Mesothelial cell of epicardium (in vitro differentiated cells): ENCODE results near the gene C6orf89. TPM values are rescaled to one million over a fixed set of nuclear protein-coding genes. Genes with fewer than 3 reads are reported as not detected.
A peak's percentile ranks its signal among the peaks of the same experiment; 100 is the strongest.

ENCODE experiments used
- DNase-seq, 2 experiments: peaks; one replicate each; pipeline ENCODE4 v3.0.0; 2021; ENCODE audit warnings: low spot score in 2 of 2; ENCODE audit not compliant: unreplicated experiment in 2 of 2
- H3K27ac Mint-ChIP-seq: 2 replicates; pipeline ENCODE4 v1.8.0; 2021; ENCODE audit warnings: mixed read lengths
- H3K27me3 Mint-ChIP-seq: 2 replicates; pipeline ENCODE4 v1.8.0; 2021; ENCODE audit warnings: low read depth, mixed read lengths
- H3K36me3 Mint-ChIP-seq: 2 replicates; pipeline ENCODE4 v1.8.0; 2021; ENCODE audit warnings: mixed read lengths
- H3K4me1 Mint-ChIP-seq: 2 replicates; pipeline ENCODE4 v1.8.0; 2021; ENCODE audit warnings: mixed read lengths
- H3K4me3 Mint-ChIP-seq: 2 replicates; pipeline ENCODE4 v1.8.0; 2021; ENCODE audit warnings: mild to moderate bottlenecking, moderate library complexity, mixed read lengths
- H3K9me3 Mint-ChIP-seq: 2 replicates; pipeline ENCODE4 v1.8.0; 2021; ENCODE audit warnings: mixed read lengths
- total RNA-seq: library from RNA; stranded (reverse); gene quantifications from 3 replicates; pipeline ENCODE4 v1.2.1, GENCODE V29; 2021
- TF ChIP-seq, protein P1 (sequence below): fragments of 200-600 bp; sonication (generic); IDR thresholded peaks from one replicate; pipeline ENCODE4 v1.5.0; 2021; ENCODE audit warnings: antibody characterized with exemption; ENCODE audit not compliant: unreplicated experiment

The C6orf89 gene, protein sequence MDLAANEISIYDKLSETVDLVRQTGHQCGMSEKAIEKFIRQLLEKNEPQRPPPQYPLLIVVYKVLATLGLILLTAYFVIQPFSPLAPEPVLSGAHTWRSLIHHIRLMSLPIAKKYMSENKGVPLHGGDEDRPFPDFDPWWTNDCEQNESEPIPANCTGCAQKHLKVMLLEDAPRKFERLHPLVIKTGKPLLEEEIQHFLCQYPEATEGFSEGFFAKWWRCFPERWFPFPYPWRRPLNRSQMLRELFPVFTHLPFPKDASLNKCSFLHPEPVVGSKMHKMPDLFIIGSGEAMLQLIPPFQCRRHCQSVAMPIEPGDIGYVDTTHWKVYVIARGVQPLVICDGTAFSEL
- 39.1 to 42.0 TPM (median 39.7 TPM) in 3 replicates for total RNA-seq

- peak; percentile 87 to 93 for DNase-seq
- TF ChIP-seq, protein P1, sequence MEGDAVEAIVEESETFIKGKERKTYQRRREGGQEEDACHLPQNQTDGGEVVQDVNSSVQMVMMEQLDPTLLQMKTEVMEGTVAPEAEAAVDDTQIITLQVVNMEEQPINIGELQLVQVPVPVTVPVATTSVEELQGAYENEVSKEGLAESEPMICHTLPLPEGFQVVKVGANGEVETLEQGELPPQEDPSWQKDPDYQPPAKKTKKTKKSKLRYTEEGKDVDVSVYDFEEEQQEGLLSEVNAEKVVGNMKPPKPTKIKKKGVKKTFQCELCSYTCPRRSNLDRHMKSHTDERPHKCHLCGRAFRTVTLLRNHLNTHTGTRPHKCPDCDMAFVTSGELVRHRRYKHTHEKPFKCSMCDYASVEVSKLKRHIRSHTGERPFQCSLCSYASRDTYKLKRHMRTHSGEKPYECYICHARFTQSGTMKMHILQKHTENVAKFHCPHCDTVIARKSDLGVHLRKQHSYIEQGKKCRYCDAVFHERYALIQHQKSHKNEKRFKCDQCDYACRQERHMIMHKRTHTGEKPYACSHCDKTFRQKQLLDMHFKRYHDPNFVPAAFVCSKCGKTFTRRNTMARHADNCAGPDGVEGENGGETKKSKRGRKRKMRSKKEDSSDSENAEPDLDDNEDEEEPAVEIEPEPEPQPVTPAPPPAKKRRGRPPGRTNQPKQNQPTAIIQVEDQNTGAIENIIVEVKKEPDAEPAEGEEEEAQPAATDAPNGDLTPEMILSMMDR: peak; percentile 86
- no peaks in the 10 kb centered on the region for H3K27me3 Mint-ChIP-seq
- peaks cover 19% of the 10 kb centered on the region for H3K4me1 Mint-ChIP-seq
- H3K36me3 Mint-ChIP-seq: no peaks in the 10 kb centered on the region
- peak within 1 kb of the TSS; percentile 95 for H3K27ac Mint-ChIP-seq
- peak within 1 kb of the TSS; percentile 91 for H3K4me3 Mint-ChIP-seq
- no peaks in the 10 kb centered on the region for H3K9me3 Mint-ChIP-seq
Measured at GRCh38 chr6:36885461-36886401, at the start of gene C6orf89. Gene C6orf89, plus strand, starts transcription at chr6:36885952. Its CDS starts 13,493 bp downstream, at chr6:36899445.

DNA sequence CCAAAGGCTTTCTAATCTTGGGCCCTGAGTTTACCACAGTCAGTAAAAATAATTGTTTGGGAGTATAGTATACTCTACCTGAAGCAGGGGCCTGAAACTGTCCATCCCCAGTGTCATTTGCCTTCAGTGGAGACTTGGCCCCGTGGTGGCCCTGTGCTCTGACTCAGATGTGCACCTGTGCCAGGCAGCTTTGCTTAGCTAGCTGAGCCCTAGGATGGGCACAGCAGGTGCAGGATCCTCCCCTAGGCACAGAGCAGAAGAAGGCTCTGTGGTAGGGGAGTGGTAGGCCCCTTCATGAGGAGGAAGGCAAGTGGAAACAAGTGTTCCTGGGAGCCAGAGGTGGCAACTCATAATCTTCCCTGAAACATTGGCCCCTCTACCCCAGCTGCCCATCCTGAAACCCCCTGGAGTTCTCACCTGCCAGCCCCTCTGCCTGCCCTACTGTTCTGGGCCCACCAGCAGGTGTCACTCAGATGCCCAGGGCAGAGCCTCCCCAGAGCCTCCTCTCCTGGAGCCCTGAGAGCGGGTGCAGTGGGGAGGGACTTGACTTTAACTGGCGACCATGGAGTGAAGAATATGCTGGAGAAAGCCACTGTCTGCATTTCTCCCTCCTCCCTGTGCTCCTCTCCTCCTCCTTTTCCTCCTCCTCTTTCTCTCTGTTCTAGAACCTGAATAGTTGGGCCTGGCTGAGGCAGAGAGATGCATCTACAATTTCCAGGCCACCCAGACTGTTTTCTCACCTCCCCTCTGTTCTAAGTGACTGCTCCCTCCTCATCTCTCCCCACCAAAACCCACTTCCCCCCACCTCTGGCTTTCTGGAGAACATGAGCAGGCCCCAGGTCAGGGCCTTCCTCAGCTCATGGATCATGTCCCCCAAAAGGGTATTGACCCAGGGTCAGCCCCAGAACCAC, 49.4 kb upstream of the C6orf89 start:
- Mint-ChIP-seq H3K27ac (no peak overlapping the region), H3K9me3 (no peaks in the 10 kb centered on the region), H3K4me1 (peaks cover 23% of the 10 kb centered on the region), H3K4me3 (no peak overlapping the region), H3K27me3 (peaks cover 58% of the 10 kb centered on the region), H3K36me3 (no peaks in the 10 kb centered on the region)
- TF ChIP-seq, protein P1: no peak
- no peak for DNase-seq

DNA sequence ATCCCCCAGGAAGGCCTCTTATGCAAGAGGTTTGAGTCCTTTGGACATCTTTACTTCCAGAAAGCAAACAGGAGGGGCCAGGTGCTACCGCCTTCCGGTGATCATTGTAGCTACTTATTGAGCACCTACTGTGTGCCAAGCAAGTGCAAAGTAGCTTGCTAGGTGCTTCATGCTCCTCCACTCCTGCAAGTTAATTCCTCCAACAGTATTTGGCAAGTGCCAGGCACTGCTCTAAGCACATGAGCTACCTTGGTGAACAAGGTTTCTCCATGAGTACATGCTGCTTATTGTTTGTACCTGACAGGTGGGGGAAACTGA, 48.8 kb upstream of the C6orf89 start:
- Mint-ChIP-seq H3K4me1 (peaks cover 23% of the 10 kb centered on the region), H3K27ac (no peak overlapping the region), H3K27me3 (peaks cover 58% of the 10 kb centered on the region), H3K9me3 (no peaks in the 10 kb centered on the region), H3K4me3 (no peak overlapping the region), H3K36me3 (no peaks in the 10 kb centered on the region)
- no peak for DNase-seq
- TF ChIP-seq, protein P1: no peak

DNA sequence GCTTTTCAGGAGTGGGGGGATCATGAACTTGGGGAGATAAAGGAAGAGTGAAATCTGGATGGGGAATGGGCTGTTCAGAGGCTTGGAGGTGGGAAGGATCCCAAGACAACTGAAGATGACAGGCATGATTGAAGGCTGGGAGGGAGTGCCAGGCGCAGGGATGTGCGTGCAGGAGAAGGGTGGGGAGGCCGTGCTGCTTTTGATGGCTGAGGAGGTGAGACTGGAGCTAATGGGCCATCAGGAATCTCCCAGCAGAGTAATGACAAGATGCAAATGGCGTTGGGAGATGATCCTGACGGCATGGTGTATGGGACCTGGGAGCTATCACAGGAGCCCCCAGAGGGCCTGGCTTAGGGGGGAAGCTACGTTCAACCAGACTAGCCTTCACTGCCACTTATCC, 48.1 kb upstream of the C6orf89 start:
- no peak for DNase-seq
- Mint-ChIP-seq H3K9me3 (no peaks in the 10 kb centered on the region), H3K4me3 (no peak overlapping the region), H3K36me3 (no peaks in the 10 kb centered on the region), H3K27me3 (peaks cover 60% of the 10 kb centered on the region), H3K27ac (no peak overlapping the region), H3K4me1 (peaks cover 23% of the 10 kb centered on the region)
- TF ChIP-seq, protein P1: no peak
